OCI-LY3 (cell line): ENCODE data around the gene KLF3.

Experiments used
- H2AFZ ChIP-seq: fragments of 200-600, 300-600 bp; shearing (Covaris generic); 2 replicates; pipeline ENCODE4 v1.6.0; 2014; ENCODE audit warnings: antibody characterized with exemption, low read depth, low read length
- H3K27ac ChIP-seq: fragments of 200-600, 300-600 bp; sonication (generic); 2 replicates; pipeline ENCODE4 v1.5.1; 2014; ENCODE audit warnings: mild to moderate bottlenecking, low read length, moderate library complexity, mixed read lengths
- H3K27me3 ChIP-seq: fragments of 200-600, 300-600 bp; sonication (generic); 2 replicates; pipeline ENCODE4 v1.6.1; 2014; ENCODE audit warnings: low read depth, low read length, mixed read lengths
- H3K36me3 ChIP-seq: fragments of 200-600, 300-600 bp; sonication (generic); replicated peaks from 2 replicates; pipeline ENCODE3; 2014; ENCODE audit warnings: low read depth, low read length, mixed read lengths
- H3K4me1 ChIP-seq: fragments of 300-600, 200-600 bp; sonication (generic); 2 replicates; pipeline ENCODE4 v1.6.1; 2014; ENCODE audit warnings: low read length, mixed read lengths
- H3K4me2 ChIP-seq: fragments of 200-600, 300-600 bp; sonication (generic); 2 replicates; pipeline ENCODE4 v1.6.1; 2014; ENCODE audit warnings: low read length, mixed read lengths
- H3K4me3 ChIP-seq: fragments of 300-600, 200-600 bp; sonication (generic); 2 replicates; pipeline ENCODE4 v1.5.1; 2014; ENCODE audit warnings: antibody characterized with exemption, mild to moderate bottlenecking, low read length, moderate library complexity
- H3K79me2 ChIP-seq: fragments of 300-600, 200-600 bp; shearing (Covaris generic); 2 replicates; pipeline ENCODE4 v1.6.1; 2014; ENCODE audit warnings: mild to moderate bottlenecking, low read length, mixed read lengths
- H3K9ac ChIP-seq: fragments of 300-600, 200-600 bp; shearing (Covaris generic); 2 replicates; pipeline ENCODE4 v1.6.0; 2014; ENCODE audit warnings: mild to moderate bottlenecking, low read length, moderate library complexity
- H3K9me3 ChIP-seq: fragments of 200-600, 300-600 bp; shearing (Covaris generic); 2 replicates; pipeline ENCODE4 v1.6.1; 2014; ENCODE audit warnings: low read length, mixed read lengths; ENCODE audit not compliant: insufficient read depth
- H4K20me1 ChIP-seq: fragments of 200-600, 300-600 bp; sonication (generic); 2 replicates; pipeline ENCODE4 v1.6.1; 2016; ENCODE audit warnings: low read length, mixed read lengths; ENCODE audit not compliant: insufficient read depth
- EZH2phosphoT487 ChIP-seq: fragments of 200-600 bp; shearing (Covaris generic); IDR thresholded peaks from 2 replicates; pipeline ENCODE4 v1.6.1; 2018; ENCODE audit warnings: antibody characterized with exemption, mixed run types, low read depth
- TF ChIP-seq, protein P1 (sequence below): fragments of 200-600, 300-600 bp; sonication (generic); IDR thresholded peaks from 2 replicates; pipeline ENCODE4 v1.5.1; 2014; ENCODE audit warnings: antibody characterized with exemption, low read length, low read depth

Gene KLF3

GRCh38 chr4:38698176-38698575 lies 34.2 kb downstream of the KLF3 start:
- H3K9me3 ChIP-seq = no peaks in the 10 kb centered on the region
- TF ChIP-seq, protein P1, sequence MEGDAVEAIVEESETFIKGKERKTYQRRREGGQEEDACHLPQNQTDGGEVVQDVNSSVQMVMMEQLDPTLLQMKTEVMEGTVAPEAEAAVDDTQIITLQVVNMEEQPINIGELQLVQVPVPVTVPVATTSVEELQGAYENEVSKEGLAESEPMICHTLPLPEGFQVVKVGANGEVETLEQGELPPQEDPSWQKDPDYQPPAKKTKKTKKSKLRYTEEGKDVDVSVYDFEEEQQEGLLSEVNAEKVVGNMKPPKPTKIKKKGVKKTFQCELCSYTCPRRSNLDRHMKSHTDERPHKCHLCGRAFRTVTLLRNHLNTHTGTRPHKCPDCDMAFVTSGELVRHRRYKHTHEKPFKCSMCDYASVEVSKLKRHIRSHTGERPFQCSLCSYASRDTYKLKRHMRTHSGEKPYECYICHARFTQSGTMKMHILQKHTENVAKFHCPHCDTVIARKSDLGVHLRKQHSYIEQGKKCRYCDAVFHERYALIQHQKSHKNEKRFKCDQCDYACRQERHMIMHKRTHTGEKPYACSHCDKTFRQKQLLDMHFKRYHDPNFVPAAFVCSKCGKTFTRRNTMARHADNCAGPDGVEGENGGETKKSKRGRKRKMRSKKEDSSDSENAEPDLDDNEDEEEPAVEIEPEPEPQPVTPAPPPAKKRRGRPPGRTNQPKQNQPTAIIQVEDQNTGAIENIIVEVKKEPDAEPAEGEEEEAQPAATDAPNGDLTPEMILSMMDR = no peak
- TF ChIP-seq EZH2phosphoT487 = no peak
- no peaks in the 10 kb centered on the region for H4K20me1 ChIP-seq
- no peak overlapping the region for H3K4me2 ChIP-seq
- H3K4me3 ChIP-seq = no peak overlapping the region
- H3K79me2 ChIP-seq = no peaks in the 10 kb centered on the region
- no peaks in the 10 kb centered on the region; the same call in 1 of the 2 replicates for H3K4me1 ChIP-seq
- H3K36me3 ChIP-seq = no peaks in the 10 kb centered on the region
- no peak overlapping the region for H3K9ac ChIP-seq
- H3K27ac ChIP-seq = no peak overlapping the region
- no peak overlapping the region for H2AFZ ChIP-seq
- peaks cover 29% of the 10 kb centered on the region for H3K27me3 ChIP-seq

DNA sequence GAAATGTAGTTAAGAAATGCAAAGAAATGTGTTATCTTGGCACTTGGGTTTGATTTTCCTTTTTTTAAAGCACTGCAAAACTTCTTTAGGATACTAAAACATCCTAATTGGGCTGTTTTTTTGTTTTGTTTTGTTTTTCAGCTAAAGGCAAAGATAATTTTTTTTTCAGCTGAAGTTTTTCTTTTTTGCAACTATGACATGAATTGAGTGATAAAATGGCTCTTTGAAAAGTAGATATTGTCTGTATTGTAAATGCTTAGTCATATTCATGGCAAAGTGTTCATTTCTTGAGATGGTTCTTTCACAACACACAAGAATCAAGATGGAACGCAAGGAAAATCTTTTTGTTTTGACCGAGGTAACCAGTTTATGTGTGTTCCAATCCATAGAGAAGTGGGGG lies 35.1 kb downstream of the KLF3 start:
- Histone ChIP-seq H3K79me2 (no peaks in the 10 kb centered on the region), H3K27me3 (peaks cover 33% of the 10 kb centered on the region), H2AFZ (no peak overlapping the region), H3K36me3 (no peaks in the 10 kb centered on the region), H4K20me1 (no peaks in the 10 kb centered on the region), H3K9me3 (no peaks in the 10 kb centered on the region), H3K4me2 (no peak overlapping the region), H3K27ac (no peak overlapping the region), H3K4me3 (no peak overlapping the region), H3K4me1 (peaks cover 8% of the 10 kb centered on the region), H3K9ac (no peak overlapping the region)
- TF ChIP-seq, protein P1 = no peak
- TF ChIP-seq EZH2phosphoT487 = no peak

DNA sequence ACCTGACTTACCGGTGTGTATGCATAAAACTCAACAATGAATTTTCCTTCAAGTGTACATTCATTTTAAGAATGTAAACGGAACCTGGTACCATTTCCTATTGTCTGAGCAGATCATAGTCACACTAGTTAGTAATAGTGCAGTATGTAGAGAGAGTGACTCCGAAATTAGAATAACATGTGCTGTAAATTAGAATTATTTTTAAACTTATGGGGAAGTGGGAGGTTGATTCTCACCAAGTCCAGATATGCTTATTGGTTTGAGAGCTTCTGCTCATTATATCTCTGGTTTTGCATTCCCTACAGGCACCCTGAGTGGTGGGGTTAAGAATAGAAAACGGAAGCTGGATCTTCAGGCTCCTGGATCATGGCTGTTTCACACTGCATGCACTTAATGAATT lies 39.6 kb downstream of the KLF3 start:
- Histone ChIP-seq H3K9ac (no peak overlapping the region), H3K4me1 (peaks cover 12% of the 10 kb centered on the region), H3K27ac (no peak overlapping the region), H3K4me3 (no peak overlapping the region), H3K9me3 (no peaks in the 10 kb centered on the region), H3K36me3 (no peaks in the 10 kb centered on the region), H4K20me1 (no peaks in the 10 kb centered on the region), H3K27me3 (peaks cover 29% of the 10 kb centered on the region), H2AFZ (no peak overlapping the region), H3K4me2 (peak overlapping the region; percentile 22), H3K79me2 (no peaks in the 10 kb centered on the region)
- no peak for TF ChIP-seq EZH2phosphoT487
- TF ChIP-seq, protein P1 = no peak

- H3K4me1 ChIP-seq = peaks cover 12% of the 10 kb centered on the region
Measured at GRCh38 chr4:38704622-38705154, 40.7 kb downstream of the KLF3 start.

More at GRCh38 chr4:38704622-38705154, 40.7 kb downstream of the KLF3 start:
- Histone ChIP-seq H3K79me2 (no peaks in the 10 kb centered on the region), H3K9me3 (no peaks in the 10 kb centered on the region), H3K4me3 (no peak overlapping the region), H3K27ac (no peak overlapping the region), H3K27me3 (peaks cover 20% of the 10 kb centered on the region; the same call in 1 of the 2 replicates), H3K36me3 (no peaks in the 10 kb centered on the region), H3K9ac (no peak overlapping the region), H2AFZ (no peak overlapping the region), H4K20me1 (no peaks in the 10 kb centered on the region), H3K4me2 (no peak overlapping the region)
- TF ChIP-seq, protein P1 = no peak
- no peak for TF ChIP-seq EZH2phosphoT487
